GM12801 (cell line): ENCODE measurements around the gene CCSER1.

ENCODE experiments used
- CTCF ChIP-seq: IDR thresholded peaks from one replicate; pipeline ENCODE4 v1.5.1; 2011; ENCODE audit warnings: control low read depth; ENCODE audit not compliant: insufficient read length; ENCODE audit errors: extremely low read depth

CCSER1 gene

GRCh38 chr4:90670183-90670582 lies 543.0 kb downstream of the CCSER1 start:
- TF ChIP-seq CTCF = no peak

GRCh38 chr4:90689739-90690138 lies 562.5 kb downstream of the CCSER1 start:
- TF ChIP-seq CTCF = no peak

- TF ChIP-seq CTCF = no peak
Observed at GRCh38 chr4:90695411-90695810, 568.2 kb downstream of the CCSER1 start.

GRCh38 chr4:90715242-90715641 lies 588.0 kb downstream of the CCSER1 start:
- no peak for TF ChIP-seq CTCF

GRCh38 chr4:90718931-90719330 lies 591.7 kb downstream of the CCSER1 start:
- no peak for TF ChIP-seq CTCF

GRCh38 chr4:90727938-90728337 lies 600.7 kb downstream of the CCSER1 start:
- no peak for TF ChIP-seq CTCF

GRCh38 chr4:90730752-90731151 lies 603.6 kb downstream of the CCSER1 start:
- no peak for TF ChIP-seq CTCF

- no peak for TF ChIP-seq CTCF
Observed at GRCh38 chr4:90733211-90733610, 606.0 kb downstream of the CCSER1 start.
